Measurements from ENCODE around the gene LIN54.
"Not testable (repeated sequence)": the region's sequence is repeated elsewhere in the genome, so short reads cannot be mapped to it uniquely, and the experiment has no call there.

Gene LIN54

DNA sequence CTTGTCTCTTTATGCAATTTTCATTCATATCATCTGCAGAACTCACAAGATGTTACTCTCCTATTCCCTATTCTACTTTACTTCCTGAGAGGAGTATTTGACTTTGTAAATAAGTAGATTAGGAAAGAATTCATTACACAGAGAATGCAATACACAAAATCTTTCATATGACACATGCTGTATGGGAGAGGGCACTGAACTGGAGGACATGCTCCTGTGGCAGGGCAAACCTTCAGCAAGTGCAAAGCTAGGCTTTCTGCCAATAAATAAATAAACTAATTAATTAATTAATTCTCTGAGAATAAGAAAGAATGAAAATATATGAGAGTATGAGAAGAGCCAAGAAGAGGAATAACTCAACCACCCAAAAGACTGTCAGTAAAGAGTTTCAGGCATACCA lies 76.2 kb downstream of the LIN54 start:
- no peak for DNase-seq

DNA sequence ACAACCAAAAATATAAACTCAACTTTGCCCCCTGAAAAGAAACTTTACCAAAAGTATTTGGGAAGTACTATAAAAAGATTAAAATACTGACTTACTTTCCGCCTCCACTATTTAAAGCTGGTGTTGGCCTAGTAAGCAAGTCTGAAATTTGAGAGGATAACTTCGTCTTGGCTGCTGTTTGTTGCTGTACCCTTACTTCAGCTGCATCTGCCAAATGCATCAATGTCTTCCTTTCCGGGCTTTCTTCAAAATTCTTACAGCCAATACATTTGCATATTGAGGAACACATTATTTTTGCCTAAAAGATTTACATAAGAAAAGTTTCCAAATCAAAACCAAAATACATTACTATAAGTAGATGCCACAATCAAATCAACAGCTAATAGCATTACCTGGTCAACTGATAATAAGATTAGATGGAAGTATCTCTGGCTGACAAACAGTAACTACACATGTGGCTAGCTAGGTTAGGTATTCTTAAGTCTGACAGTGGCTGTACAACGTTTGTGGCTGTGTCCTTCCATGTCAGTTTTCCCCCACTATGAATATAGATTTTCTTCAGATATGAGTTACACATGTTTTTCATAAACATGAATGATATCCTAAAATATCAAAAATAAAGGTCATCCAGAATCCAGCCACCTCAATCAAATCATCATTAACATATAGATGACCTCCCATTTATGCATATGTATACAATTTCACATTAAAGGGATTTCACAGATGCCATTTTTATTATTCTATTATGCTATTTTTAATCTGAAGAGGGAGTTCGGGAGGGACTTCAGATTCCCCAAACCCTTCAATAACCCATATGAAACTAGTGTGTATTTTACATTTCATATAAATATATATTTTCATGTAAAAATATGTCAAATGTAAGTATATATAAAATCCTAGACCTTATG lies 79.5 kb downstream of the LIN54 start:
- DNase-seq = no peak

GRCh38 chr4:82921795-82922194 lies 88.8 kb downstream of the LIN54 start:
- no peak for DNase-seq

DNA sequence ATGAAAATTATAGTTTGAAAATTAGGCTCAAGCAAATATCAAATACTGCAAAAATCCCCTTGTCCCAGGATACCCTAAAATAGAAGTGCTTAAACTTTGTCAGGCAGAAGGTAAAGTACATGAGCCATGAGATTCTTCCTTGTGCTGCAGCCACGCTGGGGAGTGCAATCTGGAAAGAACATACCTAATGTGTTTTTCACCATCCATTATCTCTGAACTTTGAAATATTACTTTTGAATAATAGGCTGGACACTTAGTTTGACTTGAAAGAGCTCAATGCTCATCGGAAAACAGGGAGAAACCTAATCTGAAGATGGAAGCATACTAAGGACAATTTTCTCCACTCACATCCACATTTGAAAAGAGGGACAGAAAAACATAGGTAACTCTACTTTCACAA lies 91.2 kb downstream of the LIN54 start:
- no peak for DNase-seq

DNA sequence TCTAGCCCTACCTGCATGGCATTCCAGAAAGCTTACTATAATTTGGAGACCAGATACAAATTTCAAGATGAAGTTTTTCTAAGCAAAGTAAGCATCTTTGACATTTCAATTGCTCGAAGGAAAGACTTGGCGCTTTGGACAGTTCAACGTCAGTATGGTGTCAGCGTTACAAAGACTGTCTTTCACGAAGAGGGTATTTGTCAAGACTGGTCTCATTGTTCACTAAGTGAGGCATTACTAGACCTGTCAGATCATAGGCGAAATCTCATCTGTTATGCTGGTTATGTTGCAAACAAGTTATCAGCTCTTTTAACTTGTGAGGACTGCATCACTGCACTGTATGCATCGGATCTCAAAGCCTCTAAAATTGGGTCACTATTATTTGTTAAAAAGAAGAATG lies 92.5 kb downstream of the LIN54 start:
- no peak for DNase-seq

- DNase-seq = not testable (repeated sequence)
Measured at GRCh38 chr4:82913968-82914367, 96.7 kb downstream of the LIN54 start.

GRCh38 chr4:82913305-82913704 lies 97.3 kb downstream of the LIN54 start:
- no peak for DNase-seq

- no peak for DNase-seq
Measured at GRCh38 chr4:82909326-82909725, 101.3 kb downstream of the LIN54 start.

- DNase-seq = no peak
Measured at GRCh38 chr4:82906469-82906868, 104.2 kb downstream of the LIN54 start.

DNA sequence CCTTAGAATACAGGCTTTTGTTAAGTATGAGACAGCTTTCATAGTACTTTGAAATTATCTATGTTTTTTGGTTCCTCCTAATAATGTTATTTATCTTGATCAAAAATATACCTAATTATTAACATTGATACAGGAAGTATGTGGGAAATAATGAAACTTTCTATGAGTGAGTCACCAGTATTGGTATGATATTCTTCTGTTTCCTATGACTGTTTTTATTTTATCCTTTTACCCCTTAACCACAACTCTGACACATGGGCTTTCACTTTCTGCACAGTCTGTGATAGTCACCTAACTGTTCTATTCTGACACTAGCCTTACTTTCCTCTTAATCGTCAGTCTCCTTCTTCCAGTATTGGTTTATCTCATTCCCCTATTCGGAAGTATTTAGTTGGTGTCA lies 105.4 kb downstream of the LIN54 start:
- DNase-seq = peak; percentile 51

GRCh38 chr4:82903737-82904136 lies 106.9 kb downstream of the LIN54 start:
- no peak for DNase-seq

GRCh38 chr4:82901183-82901718 lies 109.4 kb downstream of the LIN54 start:
- DNase-seq = no peak

- DNase-seq = peak; percentile 99
Measured at GRCh38 chr4:82900411-82901182, 110.0 kb downstream of the LIN54 start, which contains the start of gene THAP9. Gene THAP9, plus strand, starts transcription at chr4:82900735. Its CDS starts 68 bp downstream, at chr4:82900803.

DNA sequence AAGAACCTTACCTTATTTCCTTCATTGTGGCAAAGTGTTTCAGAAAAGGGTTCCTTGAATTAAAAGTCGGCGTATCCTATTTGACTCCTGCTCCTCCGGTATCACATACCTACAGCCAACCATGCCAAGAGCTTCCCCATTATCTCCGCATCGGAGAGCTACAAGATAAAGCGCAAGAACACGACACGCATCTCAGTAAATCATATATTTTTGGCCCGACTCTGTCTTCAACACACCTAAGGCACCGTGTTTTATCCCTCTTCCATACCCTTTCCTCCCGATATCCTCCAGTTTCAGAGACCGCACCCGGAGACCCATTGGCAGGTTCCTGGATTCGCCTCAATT lies 110.6 kb downstream of the LIN54 start:
- DNase-seq = no peak

DNA sequence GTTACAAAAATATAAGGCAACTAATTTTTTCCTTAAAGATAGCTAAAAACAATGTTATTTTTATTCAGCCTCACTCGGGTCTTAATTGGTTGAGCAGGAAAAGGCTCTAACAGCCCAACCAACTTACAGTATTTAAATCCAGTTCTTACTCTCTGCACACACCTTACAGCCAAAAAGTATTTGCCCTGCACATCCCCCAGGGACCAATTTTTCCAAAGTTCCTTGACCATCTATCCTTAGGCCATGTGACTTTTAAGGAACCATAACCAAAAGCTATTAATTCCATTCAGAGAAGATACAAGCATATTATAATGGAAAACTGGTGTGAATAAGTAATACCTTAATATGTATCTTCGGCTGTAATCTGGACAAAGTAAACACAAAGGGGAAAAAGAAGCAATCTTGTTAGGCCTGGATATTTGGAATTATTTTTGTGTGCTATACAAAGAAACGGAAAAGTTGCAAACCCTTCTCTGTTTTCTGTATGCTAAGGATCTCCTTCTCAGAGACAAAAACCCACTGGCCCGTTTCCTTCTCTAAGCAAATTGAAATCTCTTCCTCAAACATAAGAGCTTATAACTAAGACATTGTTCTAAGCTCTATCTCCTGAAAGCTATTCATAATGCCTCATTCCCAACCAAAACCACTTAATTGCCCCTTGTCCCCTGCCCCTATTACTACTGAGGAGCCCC lies 111.1 kb downstream of the LIN54 start:
- no peak for DNase-seq

GRCh38 chr4:82898322-82899243 lies 112.0 kb downstream of the LIN54 start:
- peak; percentile 37 for DNase-seq

- no peak for DNase-seq
Measured at GRCh38 chr4:82896755-82897154, 113.9 kb downstream of the LIN54 start.

GRCh38 chr4:82893942-82894341 lies 116.7 kb downstream of the LIN54 start:
- DNase-seq = no peak

GRCh38 chr4:82892467-82892802 lies 118.2 kb downstream of the LIN54 start:
- DNase-seq = no peak

DNA sequence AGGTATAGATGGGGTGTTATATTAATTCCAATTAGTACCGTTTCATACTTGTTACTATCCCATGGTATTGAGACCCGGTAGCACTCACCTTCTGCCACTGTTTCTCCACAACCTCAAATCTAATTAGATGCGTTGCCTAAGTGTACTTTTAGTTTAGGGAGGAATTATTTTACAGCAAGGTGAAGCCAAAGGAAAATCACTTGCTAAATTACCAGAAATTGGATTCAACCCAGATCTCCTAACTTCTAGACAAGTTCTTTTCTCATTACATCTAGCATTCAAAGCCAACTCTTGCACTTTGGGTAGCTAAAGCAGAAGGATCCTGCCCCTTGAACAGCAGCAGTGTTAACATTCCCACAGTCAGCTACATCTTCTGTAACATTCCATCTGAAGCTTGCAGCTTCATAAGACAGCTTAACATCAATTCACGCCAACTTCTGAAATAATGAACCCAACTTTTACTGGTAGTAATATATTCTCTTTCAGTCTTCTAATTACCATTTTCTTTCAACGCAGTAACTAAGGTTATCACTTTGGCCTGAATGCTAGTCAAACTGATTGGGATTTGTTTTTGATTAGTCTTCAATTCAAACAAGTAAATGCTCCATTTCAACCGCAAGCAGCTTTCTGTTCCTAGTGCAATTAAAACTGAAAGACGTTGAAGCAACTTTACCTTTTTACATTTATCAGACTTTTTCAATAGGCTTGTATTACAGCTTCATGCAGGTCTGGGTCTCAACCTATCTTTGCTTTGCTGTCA lies 118.7 kb downstream of the LIN54 start:
- no peak for DNase-seq

All from CD4-positive, alpha-beta T cell treated with Interleukin-10 for 1 hour (primary cell).